NT2/D1 (cell line): ENCODE measurements around the gene IZUMO1.

ENCODE experiments used
- SUZ12 ChIP-seq: IDR thresholded peaks from 2 replicates; pipeline ENCODE4 v1.6.1; 2011; ENCODE audit not compliant: insufficient read length, insufficient read depth; ENCODE audit errors: extremely low read depth
- YY1 ChIP-seq: IDR thresholded peaks from 2 replicates; pipeline ENCODE4 v1.6.1; 2011; ENCODE audit not compliant: insufficient read length, insufficient read depth

- TF ChIP-seq YY1 (no peak), SUZ12 (no peak)
Measured at GRCh38 chr19:48777720-48778119, 31.0 kb upstream of the IZUMO1 start.
